SK-N-SH treated with all-trans-retinoic acid at 6 μM for 48 hours (cell line): ENCODE results near the gene ASCL2.

Experiments
- ATAC-seq: fragments of 200-7000 bp; cut with Tn5 transposase; 3 replicates; pipeline ENCODE4 v1.9.1; 2020; ENCODE audit warnings: mild to moderate bottlenecking, moderate library complexity
- ARNTL ChIP-seq: fragments of 450-650 bp; formaldehyde crosslinking; IDR thresholded peaks from 2 replicates; pipeline ENCODE4 v1.5.0; 2020; ENCODE audit warnings: low read depth, mild to moderate bottlenecking, moderate library complexity, borderline replicate concordance
- BACH2 ChIP-seq: fragments of 250-450 bp; sonication (Bioruptor Pico); IDR thresholded peaks from 2 replicates; pipeline ENCODE4 v1.9.0; 2021; ENCODE audit warnings: mild to moderate bottlenecking, borderline replicate concordance
- CSDC2 ChIP-seq: fragments of 250-450 bp; sonication (Bioruptor Pico); IDR thresholded peaks from 2 replicates; pipeline ENCODE4 v1.5.0; 2020; ENCODE audit warnings: mild to moderate bottlenecking, moderate library complexity
- ESRRG ChIP-seq: fragments of 250-450 bp; sonication (Bioruptor Pico); IDR thresholded peaks from 2 replicates; pipeline ENCODE4 v1.6.1; 2021; ENCODE audit warnings: mild to moderate bottlenecking
- GLIS3 ChIP-seq: fragments of 250-450 bp; sonication (Bioruptor Pico); IDR thresholded peaks from 2 replicates; pipeline ENCODE4 v1.5.0; 2020; ENCODE audit warnings: mild to moderate bottlenecking, moderate library complexity
- ISL1 ChIP-seq: fragments of 250-450 bp; sonication (Bioruptor Pico); IDR thresholded peaks from 2 replicates; pipeline ENCODE4 v2.1.2; 2022; ENCODE audit warnings: mild to moderate bottlenecking, moderate library complexity
- OSR1 ChIP-seq: fragments of 250-450 bp; sonication (Bioruptor Pico); IDR thresholded peaks from 2 replicates; pipeline ENCODE4 v1.8.0; 2022; ENCODE audit warnings: moderate library complexity, mild to moderate bottlenecking, inconsistent platforms
- PPARA ChIP-seq: fragments of 250-450 bp; sonication (Bioruptor Pico); IDR thresholded peaks from 2 replicates; pipeline ENCODE4 v1.5.0; 2020; ENCODE audit warnings: mild to moderate bottlenecking, borderline replicate concordance
- RARB ChIP-seq: fragments of 250-450 bp; sonication (Bioruptor Pico); IDR thresholded peaks from 2 replicates; pipeline ENCODE4 v1.8.0; 2021; ENCODE audit warnings: mild to moderate bottlenecking, moderate library complexity
- SNAI2 ChIP-seq: fragments of 250-450 bp; sonication (Bioruptor Pico); IDR thresholded peaks from 2 replicates; pipeline ENCODE4 v1.5.0; 2020; ENCODE audit warnings: mild to moderate bottlenecking, moderate library complexity
- TCF4 ChIP-seq: fragments of 250-450 bp; sonication (Bioruptor Pico); IDR thresholded peaks from 2 replicates; pipeline ENCODE4 v1.8.0; 2021; ENCODE audit warnings: mild to moderate bottlenecking, moderate library complexity, borderline replicate concordance
- TOX ChIP-seq: fragments of 250-450 bp; sonication (Bioruptor Pico); IDR thresholded peaks from 2 replicates; pipeline ENCODE4 v1.8.0; 2021; ENCODE audit warnings: mild to moderate bottlenecking, moderate library complexity, borderline replicate concordance
- ZC3H10 ChIP-seq: fragments of 250-450 bp; sonication (Bioruptor Pico); IDR thresholded peaks from 2 replicates; pipeline ENCODE4 v1.5.1; 2021; ENCODE audit warnings: mild to moderate bottlenecking, moderate library complexity
- ZFP3 ChIP-seq: fragments of 250-450 bp; sonication (Bioruptor Pico); IDR thresholded peaks from 2 replicates; pipeline ENCODE4 v1.5.0; 2020; ENCODE audit warnings: mild to moderate bottlenecking, moderate library complexity
- ZFP30 ChIP-seq: fragments of 450-650 bp; formaldehyde crosslinking; IDR thresholded peaks from 2 replicates; pipeline ENCODE4 v1.5.0; 2022; ENCODE audit warnings: mild to moderate bottlenecking, moderate library complexity
- ZNF565 ChIP-seq: fragments of 450-650 bp; formaldehyde crosslinking; conservative IDR thresholded peaks from 2 replicates; pipeline ENCODE4 v1.5.0; 2020; ENCODE audit warnings: low read depth, mild to moderate bottlenecking, moderate library complexity
- ZNF70 ChIP-seq: fragments of 450-650 bp; formaldehyde crosslinking; IDR thresholded peaks from 2 replicates; pipeline ENCODE4 v1.5.0; 2020; ENCODE audit warnings: mild to moderate bottlenecking, moderate library complexity
- ZNF8 ChIP-seq: fragments of 450-650 bp; formaldehyde crosslinking; IDR thresholded peaks from 2 replicates; pipeline ENCODE4 v1.5.0; 2020; ENCODE audit warnings: mild to moderate bottlenecking, moderate library complexity
- TF ChIP-seq, protein P1 (sequence below): fragments of 250-450 bp; sonication (Bioruptor Pico); IDR thresholded peaks from 2 replicates; pipeline ENCODE4 v1.5.1; 2021; ENCODE audit warnings: mild to moderate bottlenecking, moderate library complexity
- TF ChIP-seq, protein P2 (sequence below): fragments of 250-450 bp; sonication (Bioruptor Pico); IDR thresholded peaks from 2 replicates; pipeline ENCODE4 v1.5.0; 2020; ENCODE audit warnings: mild to moderate bottlenecking, moderate library complexity
- TF ChIP-seq, protein P3 (sequence below): fragments of 250-450 bp; sonication (Bioruptor Pico); IDR thresholded peaks from 2 replicates; pipeline ENCODE4 v1.8.0; 2021; ENCODE audit warnings: low read depth, mild to moderate bottlenecking, moderate library complexity, borderline replicate concordance
- TF ChIP-seq, protein P4 (sequence below): fragments of 250-450 bp; sonication (Bioruptor Pico); IDR thresholded peaks from 2 replicates; pipeline ENCODE4 v1.5.1; 2020; ENCODE audit warnings: low read depth, mild to moderate bottlenecking, moderate library complexity

The ASCL2 gene

DNA sequence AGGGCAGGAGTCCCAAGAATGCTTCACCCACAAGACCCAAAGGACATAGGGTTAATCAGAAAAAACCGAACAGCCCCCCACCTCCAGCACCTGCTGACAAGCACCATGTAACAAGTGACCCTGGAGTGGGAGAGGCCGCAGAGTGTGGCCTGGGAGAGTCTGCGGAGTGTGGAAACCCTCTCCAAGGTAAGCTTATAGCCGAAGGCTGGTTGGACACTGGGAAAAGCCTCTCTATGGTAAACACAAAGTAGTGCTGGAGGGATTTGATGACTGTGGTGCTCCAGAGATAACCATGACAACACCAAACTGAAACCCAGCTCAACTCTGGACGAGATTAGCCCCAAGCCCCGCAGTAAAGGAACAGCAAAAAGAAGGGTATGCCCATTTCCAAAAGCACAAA is 19.2 kb downstream of the ASCL2 start (continued):
- TF ChIP-seq ESRRG (CRISPR knock-in tag) = no peak

DNA sequence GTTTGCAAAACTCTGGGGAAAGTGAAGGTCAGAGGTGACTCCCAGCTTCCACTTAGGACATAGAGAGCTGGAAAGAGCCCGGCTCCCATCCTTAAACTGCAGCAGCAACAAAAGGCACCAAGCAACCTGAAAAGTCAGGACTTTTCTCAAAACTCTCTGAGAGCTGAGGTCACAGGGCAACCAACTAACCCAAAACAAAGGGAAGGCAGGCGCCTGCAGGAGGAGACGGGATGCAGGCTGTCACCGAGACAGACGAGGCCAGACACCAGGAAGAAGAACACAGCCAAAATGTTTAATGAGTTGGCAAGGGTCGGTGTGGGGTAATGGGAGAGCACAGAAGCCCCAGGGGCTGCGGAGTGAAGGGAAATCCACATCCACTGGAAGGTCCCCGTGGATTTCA is 19.9 kb downstream of the ASCL2 start:
- no peak for ATAC-seq
- TF ChIP-seq ZC3H10 (CRISPR knock-in tag) (no peak), ISL1 (no peak), ZFP3 (CRISPR knock-in tag) (no peak), TCF4 (CRISPR knock-in tag) (no peak), RARB (CRISPR knock-in tag) (no peak), TOX (CRISPR knock-in tag) (no peak), GLIS3 (CRISPR knock-in tag) (no peak), ZNF8 (no peak), SNAI2 (no peak)
- TF ChIP-seq, protein P1, sequence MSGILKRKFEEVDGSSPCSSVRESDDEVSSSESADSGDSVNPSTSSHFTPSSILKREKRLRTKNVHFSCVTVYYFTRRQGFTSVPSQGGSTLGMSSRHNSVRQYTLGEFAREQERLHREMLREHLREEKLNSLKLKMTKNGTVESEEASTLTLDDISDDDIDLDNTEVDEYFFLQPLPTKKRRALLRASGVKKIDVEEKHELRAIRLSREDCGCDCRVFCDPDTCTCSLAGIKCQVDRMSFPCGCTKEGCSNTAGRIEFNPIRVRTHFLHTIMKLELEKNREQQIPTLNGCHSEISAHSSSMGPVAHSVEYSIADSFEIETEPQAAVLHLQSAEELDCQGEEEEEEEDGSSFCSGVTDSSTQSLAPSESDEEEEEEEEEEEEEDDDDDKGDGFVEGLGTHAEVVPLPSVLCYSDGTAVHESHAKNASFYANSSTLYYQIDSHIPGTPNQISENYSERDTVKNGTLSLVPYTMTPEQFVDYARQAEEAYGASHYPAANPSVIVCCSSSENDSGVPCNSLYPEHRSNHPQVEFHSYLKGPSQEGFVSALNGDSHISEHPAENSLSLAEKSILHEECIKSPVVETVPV (CRISPR knock-in tag) = no peak

DNA sequence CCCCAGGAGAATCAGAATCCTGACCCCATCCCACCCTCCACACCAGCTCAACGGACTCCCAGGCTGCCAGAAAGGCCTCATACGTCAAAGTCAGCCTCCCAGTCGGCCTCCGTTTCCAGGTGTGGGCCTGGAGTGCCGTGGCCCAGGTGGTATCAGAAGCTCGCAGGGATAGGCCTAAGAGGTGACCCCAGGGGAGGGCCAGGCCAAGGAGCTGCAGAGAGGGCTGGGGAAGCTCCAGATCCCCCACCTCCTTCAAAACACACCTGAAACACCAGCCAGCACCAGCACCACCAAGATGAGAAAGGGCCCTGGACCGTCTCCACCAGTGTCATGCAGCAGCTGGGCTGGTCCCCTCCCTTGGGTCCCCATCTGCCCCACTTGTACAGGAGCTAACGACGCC is 20.3 kb downstream of the ASCL2 start:
- TF ChIP-seq ZFP30 (CRISPR knock-in tag) = no peak
- no peak for TF ChIP-seq TOX (CRISPR knock-in tag)
- no peak for TF ChIP-seq ZC3H10 (CRISPR knock-in tag)
- TF ChIP-seq ZFP3 (CRISPR knock-in tag) = no peak
- no peak for ATAC-seq

DNA sequence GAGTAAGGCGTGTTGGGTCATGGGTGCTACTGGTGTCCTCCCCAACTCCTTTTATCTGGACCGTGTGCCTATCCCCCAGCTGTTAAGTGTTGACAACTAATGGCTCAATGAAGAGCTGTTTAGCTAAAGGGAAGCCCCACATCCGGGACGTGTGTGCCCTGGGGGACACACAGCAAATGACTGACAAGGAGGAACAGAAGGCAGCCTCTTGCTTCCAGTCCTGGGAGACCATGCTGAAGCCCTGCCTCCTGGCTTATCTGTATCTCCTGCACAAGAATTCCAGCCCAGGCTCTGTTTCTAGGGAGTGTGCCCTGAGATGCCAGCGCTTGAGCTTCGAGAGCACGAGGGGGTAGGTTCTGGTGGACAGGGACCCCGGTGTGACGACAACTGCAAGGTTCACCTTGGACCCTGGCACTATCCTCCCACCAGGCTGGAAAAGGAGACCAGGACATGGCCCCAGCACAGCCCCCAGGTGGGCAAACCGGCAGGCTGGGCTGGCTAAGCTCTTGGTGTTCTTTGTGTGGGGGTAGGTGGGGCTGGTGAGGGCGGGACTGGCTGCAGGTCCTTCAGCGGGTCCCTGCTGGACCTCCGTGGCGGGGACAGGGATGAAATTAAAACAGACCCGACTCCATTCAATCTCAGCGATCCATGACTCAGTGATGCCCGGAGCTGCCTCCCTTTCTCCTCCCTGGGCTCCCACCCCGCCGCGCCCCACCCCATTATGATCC is 21.0 kb downstream of the ASCL2 start:
- TF ChIP-seq ZFP3 (CRISPR knock-in tag) = no peak
- TF ChIP-seq PPARA (CRISPR knock-in tag) = no peak
- TF ChIP-seq CSDC2 (CRISPR knock-in tag) = no peak
- TF ChIP-seq ZC3H10 (CRISPR knock-in tag) = no peak
- no peak for TF ChIP-seq ZNF70 (CRISPR knock-in tag)
- no peak for TF ChIP-seq OSR1 (CRISPR knock-in tag)
- no peak for ATAC-seq

DNA sequence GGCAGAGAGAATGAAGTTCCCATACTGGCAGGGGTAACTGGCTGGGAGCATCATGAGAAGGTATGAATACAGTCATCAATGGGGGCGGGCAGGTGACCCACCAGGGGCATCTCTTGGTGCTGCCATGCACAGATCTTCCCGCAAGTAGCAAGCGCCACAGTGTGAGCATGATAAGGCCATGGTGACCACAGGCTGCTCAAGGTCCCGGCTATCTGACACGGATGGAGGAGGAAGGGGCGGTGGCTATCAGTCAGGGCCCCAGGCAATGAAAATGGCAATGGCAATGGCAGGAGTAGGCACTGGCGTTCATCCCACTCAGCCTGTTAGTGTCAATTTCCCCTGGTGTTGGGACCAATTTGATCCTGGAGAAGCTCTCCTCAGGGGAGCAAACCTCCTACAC is 21.6 kb downstream of the ASCL2 start:
- ATAC-seq = no peak
- TF ChIP-seq ZFP30 (CRISPR knock-in tag) (no peak), ESRRG (CRISPR knock-in tag) (no peak), CSDC2 (CRISPR knock-in tag) (no peak), PPARA (CRISPR knock-in tag) (no peak), ZC3H10 (CRISPR knock-in tag) (no peak), BACH2 (CRISPR knock-in tag) (no peak), ARNTL (no peak), GLIS3 (CRISPR knock-in tag) (no peak), ZNF70 (CRISPR knock-in tag) (no peak), TCF4 (CRISPR knock-in tag) (no peak), ZFP3 (CRISPR knock-in tag) (no peak), ZNF565 (CRISPR knock-in tag) (no peak), RARB (CRISPR knock-in tag) (no peak), SNAI2 (no peak)
- TF ChIP-seq, protein P2, sequence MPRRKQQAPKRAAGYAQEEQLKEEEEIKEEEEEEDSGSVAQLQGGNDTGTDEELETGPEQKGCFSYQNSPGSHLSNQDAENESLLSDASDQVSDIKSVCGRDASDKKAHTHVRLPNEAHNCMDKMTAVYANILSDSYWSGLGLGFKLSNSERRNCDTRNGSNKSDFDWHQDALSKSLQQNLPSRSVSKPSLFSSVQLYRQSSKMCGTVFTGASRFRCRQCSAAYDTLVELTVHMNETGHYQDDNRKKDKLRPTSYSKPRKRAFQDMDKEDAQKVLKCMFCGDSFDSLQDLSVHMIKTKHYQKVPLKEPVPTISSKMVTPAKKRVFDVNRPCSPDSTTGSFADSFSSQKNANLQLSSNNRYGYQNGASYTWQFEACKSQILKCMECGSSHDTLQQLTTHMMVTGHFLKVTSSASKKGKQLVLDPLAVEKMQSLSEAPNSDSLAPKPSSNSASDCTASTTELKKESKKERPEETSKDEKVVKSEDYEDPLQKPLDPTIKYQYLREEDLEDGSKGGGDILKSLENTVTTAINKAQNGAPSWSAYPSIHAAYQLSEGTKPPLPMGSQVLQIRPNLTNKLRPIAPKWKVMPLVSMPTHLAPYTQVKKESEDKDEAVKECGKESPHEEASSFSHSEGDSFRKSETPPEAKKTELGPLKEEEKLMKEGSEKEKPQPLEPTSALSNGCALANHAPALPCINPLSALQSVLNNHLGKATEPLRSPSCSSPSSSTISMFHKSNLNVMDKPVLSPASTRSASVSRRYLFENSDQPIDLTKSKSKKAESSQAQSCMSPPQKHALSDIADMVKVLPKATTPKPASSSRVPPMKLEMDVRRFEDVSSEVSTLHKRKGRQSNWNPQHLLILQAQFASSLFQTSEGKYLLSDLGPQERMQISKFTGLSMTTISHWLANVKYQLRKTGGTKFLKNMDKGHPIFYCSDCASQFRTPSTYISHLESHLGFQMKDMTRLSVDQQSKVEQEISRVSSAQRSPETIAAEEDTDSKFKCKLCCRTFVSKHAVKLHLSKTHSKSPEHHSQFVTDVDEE = no peak
- TF ChIP-seq, protein P1 (CRISPR knock-in tag) = no peak
- TF ChIP-seq, protein P3, sequence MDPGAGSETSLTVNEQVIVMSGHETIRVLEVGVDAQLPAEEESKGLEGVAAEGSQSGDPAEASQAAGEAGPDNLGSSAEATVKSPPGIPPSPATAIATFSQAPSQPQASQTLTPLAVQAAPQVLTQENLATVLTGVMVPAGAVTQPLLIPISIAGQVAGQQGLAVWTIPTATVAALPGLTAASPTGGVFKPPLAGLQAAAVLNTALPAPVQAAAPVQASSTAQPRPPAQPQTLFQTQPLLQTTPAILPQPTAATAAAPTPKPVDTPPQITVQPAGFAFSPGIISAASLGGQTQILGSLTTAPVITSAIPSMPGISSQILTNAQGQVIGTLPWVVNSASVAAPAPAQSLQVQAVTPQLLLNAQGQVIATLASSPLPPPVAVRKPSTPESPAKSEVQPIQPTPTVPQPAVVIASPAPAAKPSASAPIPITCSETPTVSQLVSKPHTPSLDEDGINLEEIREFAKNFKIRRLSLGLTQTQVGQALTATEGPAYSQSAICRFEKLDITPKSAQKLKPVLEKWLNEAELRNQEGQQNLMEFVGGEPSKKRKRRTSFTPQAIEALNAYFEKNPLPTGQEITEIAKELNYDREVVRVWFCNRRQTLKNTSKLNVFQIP (CRISPR knock-in tag) = no peak
- TF ChIP-seq, protein P4, sequence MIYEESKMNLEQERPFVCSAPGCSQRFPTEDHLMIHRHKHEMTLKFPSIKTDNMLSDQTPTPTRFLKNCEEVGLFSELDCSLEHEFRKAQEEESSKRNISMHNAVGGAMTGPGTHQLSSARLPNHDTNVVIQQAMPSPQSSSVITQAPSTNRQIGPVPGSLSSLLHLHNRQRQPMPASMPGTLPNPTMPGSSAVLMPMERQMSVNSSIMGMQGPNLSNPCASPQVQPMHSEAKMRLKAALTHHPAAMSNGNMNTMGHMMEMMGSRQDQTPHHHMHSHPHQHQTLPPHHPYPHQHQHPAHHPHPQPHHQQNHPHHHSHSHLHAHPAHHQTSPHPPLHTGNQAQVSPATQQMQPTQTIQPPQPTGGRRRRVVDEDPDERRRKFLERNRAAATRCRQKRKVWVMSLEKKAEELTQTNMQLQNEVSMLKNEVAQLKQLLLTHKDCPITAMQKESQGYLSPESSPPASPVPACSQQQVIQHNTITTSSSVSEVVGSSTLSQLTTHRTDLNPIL (CRISPR knock-in tag) = no peak
